ENCODE measurements around the gene NSD2.

The NSD2 gene

GRCh38 chr4:1964971-1965370 is 93.8 kb downstream of the NSD2 start:
- Histone ChIP-seq H3K27ac (ENCODE audit: insufficient read depth, low read length, poor library complexity, severe bottlenecking) (no peak overlapping the region), H3K4me1 (ENCODE audit: control insufficient read depth, insufficient read depth, low read length, poor library complexity, severe bottlenecking) (no peaks in the 10 kb centered on the region), H3K9me3 (ENCODE audit: control insufficient read depth, low read length) (no peaks in the 10 kb centered on the region), H3K4me3 (ENCODE audit: insufficient read depth, low read depth, low read length, poor library complexity, severe bottlenecking) (no peak overlapping the region), H3K27me3 (replicated peaks; ENCODE audit: control insufficient read depth, insufficient read depth, low read length, poor library complexity, severe bottlenecking) (no peaks in the 10 kb centered on the region), H3K36me3 (ENCODE audit: control insufficient read depth, insufficient read depth, low read length) (peaks cover 16% of the 10 kb centered on the region)
- no peak for DNase-seq

- Histone ChIP-seq H3K36me3 (ENCODE audit: control insufficient read depth, insufficient read depth, low read length) (peaks cover 8% of the 10 kb centered on the region), H3K4me1 (ENCODE audit: control insufficient read depth, insufficient read depth, low read length, poor library complexity, severe bottlenecking) (no peaks in the 10 kb centered on the region), H3K27ac (ENCODE audit: insufficient read depth, low read length, poor library complexity, severe bottlenecking) (no peak overlapping the region), H3K4me3 (ENCODE audit: insufficient read depth, low read depth, low read length, poor library complexity, severe bottlenecking) (no peak overlapping the region), H3K9me3 (ENCODE audit: control insufficient read depth, low read length) (no peaks in the 10 kb centered on the region), H3K27me3 (replicated peaks; ENCODE audit: control insufficient read depth, insufficient read depth, low read length, poor library complexity, severe bottlenecking) (no peaks in the 10 kb centered on the region)
- no peak for DNase-seq
Measured at GRCh38 chr4:1967512-1968149, 96.4 kb downstream of the NSD2 start.

- Histone ChIP-seq H3K4me1 (ENCODE audit: control insufficient read depth, insufficient read depth, low read length, poor library complexity, severe bottlenecking) (no peaks in the 10 kb centered on the region), H3K27ac (ENCODE audit: insufficient read depth, low read length, poor library complexity, severe bottlenecking) (no peak overlapping the region), H3K9me3 (ENCODE audit: control insufficient read depth, low read length) (no peaks in the 10 kb centered on the region), H3K4me3 (ENCODE audit: insufficient read depth, low read depth, low read length, poor library complexity, severe bottlenecking) (no peak overlapping the region), H3K36me3 (ENCODE audit: control insufficient read depth, insufficient read depth, low read length) (peaks cover 3% of the 10 kb centered on the region), H3K27me3 (replicated peaks; ENCODE audit: control insufficient read depth, insufficient read depth, low read length, poor library complexity, severe bottlenecking) (no peaks in the 10 kb centered on the region)
- DNase-seq, result no peak
Measured at GRCh38 chr4:1968686-1969295, 97.6 kb downstream of the NSD2 start.

- Histone ChIP-seq H3K9me3 (ENCODE audit: control insufficient read depth, low read length) (no peaks in the 10 kb centered on the region), H3K4me1 (ENCODE audit: control insufficient read depth, insufficient read depth, low read length, poor library complexity, severe bottlenecking) (no peaks in the 10 kb centered on the region), H3K27ac (ENCODE audit: insufficient read depth, low read length, poor library complexity, severe bottlenecking) (no peak overlapping the region), H3K27me3 (replicated peaks; ENCODE audit: control insufficient read depth, insufficient read depth, low read length, poor library complexity, severe bottlenecking) (no peaks in the 10 kb centered on the region), H3K36me3 (ENCODE audit: control insufficient read depth, insufficient read depth, low read length) (peaks cover 7% of the 10 kb centered on the region), H3K4me3 (ENCODE audit: insufficient read depth, low read depth, low read length, poor library complexity, severe bottlenecking) (no peak overlapping the region)
- DNase-seq, result no peak
Measured at GRCh38 chr4:1969928-1970723, 98.9 kb downstream of the NSD2 start.

GRCh38 chr4:1970926-1971325 is 99.7 kb downstream of the NSD2 start:
- no peak for DNase-seq
- no peaks in the 10 kb centered on the region for H3K9me3 ChIP-seq (ENCODE audit: control insufficient read depth, low read length)
- H3K27me3 ChIP-seq (replicated peaks; ENCODE audit: control insufficient read depth, insufficient read depth, low read length, poor library complexity, severe bottlenecking), result no peaks in the 10 kb centered on the region
- no peaks in the 10 kb centered on the region for H3K4me1 ChIP-seq (ENCODE audit: control insufficient read depth, insufficient read depth, low read length, poor library complexity, severe bottlenecking)
- no peak overlapping the region for H3K27ac ChIP-seq (ENCODE audit: insufficient read depth, low read length, poor library complexity, severe bottlenecking)
- H3K36me3 ChIP-seq (ENCODE audit: control insufficient read depth, insufficient read depth, low read length), result peaks cover 15% of the 10 kb centered on the region
- no peak overlapping the region for H3K4me3 ChIP-seq (ENCODE audit: insufficient read depth, low read depth, low read length, poor library complexity, severe bottlenecking)

GRCh38 chr4:1971456-1972200 is 100.4 kb downstream of the NSD2 start:
- no peaks in the 10 kb centered on the region for H3K27me3 ChIP-seq (replicated peaks; ENCODE audit: control insufficient read depth, insufficient read depth, low read length, poor library complexity, severe bottlenecking)
- no peak overlapping the region for H3K4me3 ChIP-seq (ENCODE audit: insufficient read depth, low read depth, low read length, poor library complexity, severe bottlenecking)
- no peaks in the 10 kb centered on the region for H3K9me3 ChIP-seq (ENCODE audit: control insufficient read depth, low read length)
- no peak for DNase-seq
- no peak overlapping the region for H3K27ac ChIP-seq (ENCODE audit: insufficient read depth, low read length, poor library complexity, severe bottlenecking)
- peaks cover 21% of the 10 kb centered on the region for H3K36me3 ChIP-seq (ENCODE audit: control insufficient read depth, insufficient read depth, low read length)
- no peaks in the 10 kb centered on the region for H3K4me1 ChIP-seq (ENCODE audit: control insufficient read depth, insufficient read depth, low read length, poor library complexity, severe bottlenecking)

GRCh38 chr4:1972414-1972813 is 101.2 kb downstream of the NSD2 start:
- no peak for DNase-seq
- peaks cover 27% of the 10 kb centered on the region for H3K36me3 ChIP-seq (ENCODE audit: control insufficient read depth, insufficient read depth, low read length)

GRCh38 chr4:1973218-1973617 is 102.0 kb downstream of the NSD2 start:
- peaks cover 28% of the 10 kb centered on the region for H3K36me3 ChIP-seq (ENCODE audit: control insufficient read depth, insufficient read depth, low read length)
- DNase-seq, result no peak
- H3K4me1 ChIP-seq (ENCODE audit: control insufficient read depth, insufficient read depth, low read length, poor library complexity, severe bottlenecking), result no peaks in the 10 kb centered on the region
- H3K4me3 ChIP-seq (ENCODE audit: insufficient read depth, low read depth, low read length, poor library complexity, severe bottlenecking), result no peak overlapping the region
- no peak overlapping the region for H3K27ac ChIP-seq (ENCODE audit: insufficient read depth, low read length, poor library complexity, severe bottlenecking)
- H3K9me3 ChIP-seq (ENCODE audit: control insufficient read depth, low read length), result no peaks in the 10 kb centered on the region
- H3K27me3 ChIP-seq (replicated peaks; ENCODE audit: control insufficient read depth, insufficient read depth, low read length, poor library complexity, severe bottlenecking), result no peaks in the 10 kb centered on the region

More at GRCh38 chr4:1972414-1972813, 101.2 kb downstream of the NSD2 start:
- Histone ChIP-seq H3K27ac (ENCODE audit: insufficient read depth, low read length, poor library complexity, severe bottlenecking) (no peak overlapping the region), H3K27me3 (replicated peaks; ENCODE audit: control insufficient read depth, insufficient read depth, low read length, poor library complexity, severe bottlenecking) (no peaks in the 10 kb centered on the region), H3K9me3 (ENCODE audit: control insufficient read depth, low read length) (no peaks in the 10 kb centered on the region), H3K4me3 (ENCODE audit: insufficient read depth, low read depth, low read length, poor library complexity, severe bottlenecking) (no peak overlapping the region), H3K4me1 (ENCODE audit: control insufficient read depth, insufficient read depth, low read length, poor library complexity, severe bottlenecking) (no peaks in the 10 kb centered on the region)

GRCh38 chr4:1973661-1974060 is 102.5 kb downstream of the NSD2 start:
- DNase-seq, result no peak
- H3K9me3 ChIP-seq (ENCODE audit: control insufficient read depth, low read length), result no peaks in the 10 kb centered on the region
- H3K36me3 ChIP-seq (ENCODE audit: control insufficient read depth, insufficient read depth, low read length), result peaks cover 32% of the 10 kb centered on the region

More at GRCh38 chr4:1973661-1974060, 102.5 kb downstream of the NSD2 start:
- no peaks in the 10 kb centered on the region for H3K4me1 ChIP-seq (ENCODE audit: control insufficient read depth, insufficient read depth, low read length, poor library complexity, severe bottlenecking)
- H3K4me3 ChIP-seq (ENCODE audit: insufficient read depth, low read depth, low read length, poor library complexity, severe bottlenecking), result no peak overlapping the region
- no peak overlapping the region for H3K27ac ChIP-seq (ENCODE audit: insufficient read depth, low read length, poor library complexity, severe bottlenecking)
- no peaks in the 10 kb centered on the region for H3K27me3 ChIP-seq (replicated peaks; ENCODE audit: control insufficient read depth, insufficient read depth, low read length, poor library complexity, severe bottlenecking)
